T-helper 9 cell (primary cell): ENCODE results near the gene ZEB2.

Experiments used
- DNase-seq: peaks from one replicate; pipeline ENCODE4 v3.0.0-alpha.2; 2020

ZEB2 gene

GRCh38 chr2:144512891-144513351 is 7.0 kb downstream of the ZEB2 start:
- DNase-seq = no peak

DNA sequence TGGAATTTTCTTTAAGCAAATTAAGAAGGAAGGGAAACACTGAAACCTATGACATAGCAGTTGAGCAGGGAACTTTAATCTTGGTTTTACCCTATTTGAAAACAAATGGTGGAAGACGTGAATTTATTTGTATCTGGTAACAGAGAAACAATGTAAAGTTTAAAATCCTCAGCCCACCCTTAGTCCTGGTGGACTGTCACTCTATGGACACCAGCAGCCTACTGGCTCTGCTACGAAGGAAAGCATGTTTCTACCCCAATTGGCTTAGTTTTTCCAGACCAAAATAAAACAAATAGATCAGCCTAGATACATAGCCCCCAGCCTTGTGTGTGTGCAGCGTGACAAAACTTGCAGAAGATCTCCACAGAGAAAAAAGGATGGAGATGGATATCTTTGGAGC is 7.4 kb downstream of the ZEB2 start:
- DNase-seq = no peak

DNA sequence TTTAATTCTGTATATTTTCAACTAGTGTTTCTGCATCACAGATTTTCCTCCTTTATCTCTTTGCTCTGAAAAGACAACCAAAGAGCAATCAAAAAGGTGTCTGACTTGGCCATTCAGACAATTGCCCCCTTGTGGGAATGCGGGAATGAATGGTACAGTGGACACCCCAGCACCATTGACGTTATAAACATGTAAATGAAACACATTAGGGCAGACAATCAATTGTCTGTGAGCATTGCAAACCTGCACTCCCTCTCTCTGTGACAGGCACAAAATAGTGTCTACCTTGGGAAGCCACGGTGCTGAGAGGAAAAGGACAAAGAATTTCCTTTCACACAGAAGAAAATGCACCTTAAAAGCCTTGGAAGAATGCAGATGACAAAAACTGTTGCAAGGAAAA is 8.0 kb downstream of the ZEB2 start:
- DNase-seq = no peak

DNA sequence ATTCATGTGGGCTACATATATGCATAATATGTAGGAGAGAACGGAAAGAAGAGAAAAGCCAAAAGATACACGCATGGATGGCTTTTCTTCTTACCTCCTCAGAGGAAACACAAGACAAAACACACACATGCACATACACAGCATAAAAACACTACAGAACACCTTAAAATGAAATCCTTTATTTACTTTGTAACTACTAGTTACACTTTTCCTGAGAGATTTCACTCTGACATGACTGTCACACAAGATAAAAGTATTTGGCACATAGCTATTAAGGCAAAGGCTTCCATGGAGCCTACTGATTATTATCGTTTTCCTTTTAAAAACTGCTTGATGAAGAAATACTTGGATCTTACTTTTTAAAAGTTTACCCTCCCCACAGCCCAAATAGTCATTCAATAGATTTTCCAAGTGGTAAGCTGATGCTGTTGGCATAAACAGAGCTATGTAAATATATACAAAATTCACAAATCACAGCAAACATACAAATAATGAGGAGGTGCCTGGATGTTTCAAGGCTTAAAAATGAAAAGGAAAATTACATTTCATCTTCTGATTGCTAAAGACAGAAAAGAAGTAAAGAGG is 8.6 kb downstream of the ZEB2 start:
- no peak for DNase-seq

DNA sequence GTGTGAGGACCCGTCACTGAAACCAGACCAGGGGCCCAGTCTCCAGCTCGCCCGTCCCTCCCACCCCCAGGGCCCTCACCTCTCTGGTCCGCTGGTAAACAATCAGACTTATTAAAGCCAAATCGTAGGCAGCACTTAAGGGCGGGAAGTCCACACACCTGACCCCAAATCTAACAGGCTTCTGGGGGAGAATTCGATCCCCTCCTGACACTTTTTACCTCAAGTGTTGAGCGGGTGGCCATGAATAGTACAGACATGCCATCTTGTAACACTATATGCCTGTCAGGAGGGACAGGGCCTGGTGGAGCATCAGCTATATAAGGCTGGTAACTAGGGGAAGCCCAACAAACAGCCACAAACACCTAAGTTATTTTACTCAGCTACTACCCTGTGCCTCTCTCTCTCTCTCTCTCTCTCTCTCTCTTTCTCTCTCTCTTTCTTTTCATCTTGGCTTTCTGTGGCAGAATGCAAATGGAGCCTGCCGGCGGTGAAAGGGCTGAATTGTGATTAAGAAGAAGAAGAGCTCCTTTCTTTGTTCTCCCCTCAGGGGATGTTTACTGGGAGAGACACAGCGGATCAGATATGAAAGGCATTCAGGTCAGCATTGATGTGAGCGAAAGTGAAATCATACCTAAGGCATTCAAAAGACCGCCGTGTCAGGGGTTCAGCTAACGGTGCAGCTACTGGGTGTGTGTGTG is 9.5 kb downstream of the ZEB2 start:
- DNase-seq = no peak

DNA sequence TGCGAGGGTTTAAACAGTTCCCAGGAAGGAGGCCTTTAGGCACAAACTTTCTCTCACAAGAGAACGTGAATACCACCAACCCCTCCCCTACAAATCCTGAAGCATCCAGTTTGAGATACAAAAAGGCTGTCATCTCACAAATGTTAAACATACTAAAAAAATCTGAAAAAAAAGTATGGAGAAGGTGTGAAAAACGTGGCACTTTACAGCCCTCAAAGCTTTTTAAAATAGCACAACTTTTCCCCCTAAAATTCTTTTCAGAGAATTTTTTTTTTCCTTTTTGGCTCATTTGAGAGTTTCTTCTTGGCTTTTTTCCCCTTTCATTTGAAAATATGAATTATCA is 10.1 kb downstream of the ZEB2 start:
- DNase-seq = no peak

- no peak for DNase-seq
Measured at GRCh38 chr2:144509001-144509878, 10.7 kb downstream of the ZEB2 start.

DNA sequence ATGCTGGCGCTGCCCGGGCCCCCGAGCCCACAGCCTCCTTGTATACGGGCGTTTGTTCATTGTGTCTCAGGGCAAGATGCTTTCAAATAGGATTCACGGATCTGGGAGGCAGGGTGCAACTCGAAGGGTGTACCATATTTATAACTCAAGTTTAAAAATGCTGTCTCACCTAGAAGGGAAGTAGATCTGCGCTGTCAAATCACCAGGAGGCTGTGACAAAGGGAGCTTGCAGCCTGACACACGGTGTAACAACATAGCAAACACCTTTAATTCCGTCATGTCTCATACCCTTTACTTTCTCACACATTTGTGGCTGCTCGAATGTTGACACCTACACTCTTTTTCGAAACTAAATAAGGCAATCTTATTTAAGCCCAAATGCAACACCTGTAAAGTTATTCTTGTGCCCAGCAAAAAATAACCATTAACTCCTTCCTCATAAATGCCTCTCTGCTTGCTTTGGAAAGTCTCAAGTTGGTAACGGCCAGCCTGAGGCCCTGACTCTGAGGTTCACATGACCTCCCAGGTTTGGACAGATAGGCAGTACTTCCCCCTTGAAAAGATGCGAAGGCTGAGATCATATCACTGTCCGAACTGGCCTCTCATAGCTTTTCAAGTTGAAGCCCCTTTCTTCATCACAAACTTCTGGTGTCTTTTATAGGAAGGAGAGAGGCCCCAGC is 11.6 kb downstream of the ZEB2 start:
- no peak for DNase-seq

DNA sequence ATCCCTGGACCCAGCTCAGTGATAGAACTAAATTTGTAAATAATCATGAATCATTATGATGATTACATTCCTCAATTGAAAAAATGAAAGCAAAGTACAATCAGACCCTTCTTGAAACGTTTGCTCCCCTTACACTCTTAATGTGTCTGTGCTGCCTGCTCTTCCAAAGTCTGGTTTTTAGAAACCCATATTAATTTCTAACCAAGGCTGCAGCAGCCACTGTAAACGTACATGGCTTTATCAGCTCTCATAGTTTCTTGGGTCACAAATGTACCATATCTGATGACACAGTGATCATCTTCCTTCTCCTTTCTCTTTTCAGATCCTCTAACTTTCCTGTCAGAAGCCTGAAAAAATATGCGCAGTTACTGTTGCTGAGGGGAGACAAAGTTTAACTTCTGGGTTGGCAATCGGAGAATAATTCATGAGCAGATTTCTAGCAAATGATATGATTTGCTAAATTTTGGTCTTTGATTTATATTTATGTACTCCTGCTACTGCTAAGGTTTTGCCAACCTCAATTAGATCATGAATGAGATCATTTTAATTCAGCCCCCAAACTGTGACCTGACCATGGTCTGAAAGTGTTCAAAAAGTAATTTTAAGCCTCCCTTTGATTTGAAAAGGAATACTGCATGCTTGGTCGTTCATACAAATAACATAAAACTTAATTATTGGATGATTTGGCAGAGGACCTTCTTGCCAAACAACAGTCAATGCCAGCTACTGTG is 12.3 kb downstream of the ZEB2 start:
- DNase-seq = no peak

GRCh38 chr2:144505245-144505831 is 14.6 kb downstream of the ZEB2 start:
- DNase-seq = no peak

DNA sequence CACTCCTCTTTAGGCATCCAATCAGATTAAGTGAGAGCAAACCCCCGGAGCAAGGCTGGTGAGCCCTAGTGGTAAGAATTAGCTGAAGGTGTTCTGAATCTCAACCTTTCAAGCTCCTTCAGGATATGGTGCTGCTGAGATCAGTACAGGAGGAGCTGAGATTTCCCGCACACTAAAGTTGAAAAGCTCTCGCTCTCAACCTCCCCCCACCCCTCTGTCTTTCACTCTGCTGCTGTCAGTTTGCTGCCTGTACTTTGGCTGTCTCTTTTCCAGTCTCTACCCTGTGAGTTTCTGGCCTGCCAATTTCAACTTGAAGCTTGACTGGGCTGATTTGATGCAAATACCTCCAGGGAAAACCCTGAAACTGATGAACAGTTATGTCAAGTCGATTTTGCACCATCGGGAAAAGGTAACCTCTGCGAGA is 15.7 kb downstream of the ZEB2 start:
- DNase-seq = no peak

- no peak for DNase-seq
Measured at GRCh38 chr2:144503242-144503641, 16.7 kb downstream of the ZEB2 start.

DNA sequence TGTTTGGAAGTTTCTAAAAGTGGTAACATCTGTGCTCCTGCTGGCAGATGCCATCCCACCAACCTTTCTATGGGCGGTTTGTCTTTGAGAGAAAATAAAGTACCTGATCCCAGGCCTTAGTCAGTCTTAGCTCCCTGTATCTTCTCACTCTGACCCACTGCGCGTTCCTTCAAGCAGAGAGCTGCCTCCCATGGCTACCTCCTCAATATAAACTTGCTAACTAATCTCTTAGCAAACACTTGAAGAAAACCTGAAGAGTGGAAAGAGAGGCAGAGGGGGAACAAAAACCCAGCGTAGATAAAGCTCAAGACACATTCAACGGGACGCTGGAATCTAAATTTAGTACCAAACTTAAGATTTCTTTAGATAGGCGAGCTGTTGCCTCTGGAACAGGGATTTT is 17.6 kb downstream of the ZEB2 start:
- DNase-seq = no peak

GRCh38 chr2:144501627-144502026 is 18.3 kb downstream of the ZEB2 start:
- DNase-seq = no peak

- no peak for DNase-seq
Measured at GRCh38 chr2:144501118-144501517, 18.8 kb downstream of the ZEB2 start.

GRCh38 chr2:144500563-144500962 is 19.4 kb downstream of the ZEB2 start:
- DNase-seq = no peak

GRCh38 chr2:144498277-144498676 is 21.6 kb downstream of the ZEB2 start:
- DNase-seq = no peak

DNA sequence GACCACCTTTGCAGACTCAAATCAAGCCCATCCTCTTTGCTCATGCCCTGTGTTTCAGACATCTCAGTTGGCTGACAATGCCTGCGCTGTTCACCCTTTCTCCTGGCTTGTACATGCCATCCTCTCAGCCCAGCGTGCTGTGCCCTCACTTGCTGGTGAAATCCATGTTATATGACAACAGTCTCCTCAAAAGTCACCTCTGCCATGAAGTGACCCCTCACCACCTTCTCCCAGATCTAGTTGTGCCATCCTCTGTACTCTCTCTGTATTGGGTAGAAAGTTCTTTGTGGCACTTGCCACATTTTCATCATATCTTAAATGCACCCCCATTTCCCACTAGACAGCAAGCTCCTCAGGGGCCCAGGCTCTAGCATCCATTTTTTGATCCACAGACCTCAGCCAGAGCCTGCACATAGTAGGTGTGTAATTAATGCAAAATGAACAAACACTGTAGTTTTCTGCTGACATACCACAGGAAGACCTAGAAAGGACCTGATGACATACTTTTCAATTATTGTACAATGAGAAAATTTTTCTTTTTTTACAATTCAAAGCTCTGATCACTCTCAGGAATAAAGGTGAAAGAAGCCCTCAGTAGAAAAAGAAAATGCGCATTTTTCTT is 22.8 kb downstream of the ZEB2 start:
- no peak for DNase-seq

GRCh38 chr2:144496092-144496976 is 23.6 kb downstream of the ZEB2 start:
- DNase-seq = no peak

- no peak for DNase-seq
Measured at GRCh38 chr2:144495227-144496091, 24.5 kb downstream of the ZEB2 start.
